Osteoblast (primary cell): ENCODE data around the gene F8. TPM values are rescaled to one million over a fixed set of nuclear protein-coding genes. Genes with fewer than 3 reads are reported as not detected.

Experiments used
- DNase-seq: peaks from one replicate; pipeline ENCODE4 v3.0.0; 2011; ENCODE audit warnings: low spot score, mixed read lengths; ENCODE audit not compliant: insufficient read length; ENCODE audit errors: missing footprints
- H2AFZ ChIP-seq: 2 replicates; pipeline ENCODE4 v1.6.0; 2011; ENCODE audit warnings: mild to moderate bottlenecking, low read length
- H3K27ac ChIP-seq: 2 replicates; pipeline ENCODE4 v1.5.1; 2011; ENCODE audit warnings: mild to moderate bottlenecking, low read depth, low read length, moderate library complexity
- H3K27me3 ChIP-seq: 2 replicates; pipeline ENCODE4 v1.6.0; 2012; ENCODE audit warnings: mild to moderate bottlenecking, control low read depth, inconsistent platforms, low read length, moderate library complexity; ENCODE audit not compliant: insufficient read depth
- H3K36me3 ChIP-seq: 2 replicates; pipeline ENCODE4 v1.5.1; 2011; ENCODE audit warnings: mild to moderate bottlenecking, low read length, control low read depth, moderate library complexity; ENCODE audit not compliant: insufficient read depth
- H3K4me1 ChIP-seq: 2 replicates; pipeline ENCODE4 v1.5.1; 2011; ENCODE audit warnings: mild to moderate bottlenecking, low read length, control low read depth, moderate library complexity; ENCODE audit not compliant: insufficient read depth
- H3K4me2 ChIP-seq: 2 replicates; pipeline ENCODE4 v1.6.0; 2011; ENCODE audit warnings: mild to moderate bottlenecking, low read length; ENCODE audit not compliant: insufficient read depth
- H3K4me3 ChIP-seq: fragments of 200-600 bp; sonication (generic); 3 replicates; pipeline ENCODE4 v1.5.1; 2012; ENCODE audit warnings: mild to moderate bottlenecking, low read length, inconsistent platforms; ENCODE audit not compliant: insufficient read depth
- H3K79me2 ChIP-seq: 2 replicates; pipeline ENCODE4 v1.6.0; 2012; ENCODE audit warnings: mild to moderate bottlenecking, low read length, control low read depth, inconsistent platforms; ENCODE audit not compliant: insufficient read depth
- H3K9me3 ChIP-seq: 2 replicates; pipeline ENCODE4 v1.5.1; 2011; ENCODE audit warnings: low read depth, low read length, control low read depth
- H4K20me1 ChIP-seq: 2 replicates; pipeline ENCODE4 v1.6.0; 2012; ENCODE audit warnings: mild to moderate bottlenecking, low read length, control low read depth; ENCODE audit not compliant: insufficient read depth
- total RNA-seq: library from RNA; depleted of rRNA; stranded (reverse); fragments of >200 nt; gene quantifications from 2 replicates; pipeline ENCODE4 v1.2.3, GENCODE V29; 2012
- TF ChIP-seq, protein P1 (sequence below): IDR thresholded peaks from 2 replicates; pipeline ENCODE4 v1.5.1; 2011; ENCODE audit warnings: mild to moderate bottlenecking, low read depth, low read length, moderate library complexity; ENCODE audit errors: extremely low read depth

F8 gene
- total RNA-seq, 1 donor = 10.9 TPM

DNA sequence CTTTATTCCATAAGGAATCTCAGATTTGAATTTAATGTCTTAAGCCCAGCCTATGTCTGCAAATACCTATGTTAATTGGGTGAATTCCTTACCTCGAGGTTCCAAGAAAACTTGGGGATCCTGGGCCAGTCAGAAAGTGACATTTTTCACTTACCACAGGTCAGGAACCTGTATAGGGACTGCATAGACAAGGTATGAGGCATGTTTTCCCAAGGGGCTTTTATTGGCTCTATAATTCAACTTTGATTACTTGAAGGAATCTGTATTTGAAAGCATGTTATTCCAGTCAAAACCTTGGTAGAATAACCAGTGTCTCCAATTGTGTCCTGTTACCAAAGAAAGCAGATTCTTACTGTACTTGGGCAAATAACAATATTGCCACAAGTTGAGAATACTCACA, 208.7 kb downstream of the F8 start:
- Histone ChIP-seq H3K27me3 (no peaks in the 10 kb centered on the region), H3K9me3 (no peaks in the 10 kb centered on the region), H3K4me2 (no peak overlapping the region), H2AFZ (no peak overlapping the region), H3K79me2 (no peaks in the 10 kb centered on the region), H3K4me3 (no peak overlapping the region), H4K20me1 (no peaks in the 10 kb centered on the region), H3K36me3 (no peaks in the 10 kb centered on the region), H3K27ac (no peak overlapping the region), H3K4me1 (no peaks in the 10 kb centered on the region)
- TF ChIP-seq, protein P1, sequence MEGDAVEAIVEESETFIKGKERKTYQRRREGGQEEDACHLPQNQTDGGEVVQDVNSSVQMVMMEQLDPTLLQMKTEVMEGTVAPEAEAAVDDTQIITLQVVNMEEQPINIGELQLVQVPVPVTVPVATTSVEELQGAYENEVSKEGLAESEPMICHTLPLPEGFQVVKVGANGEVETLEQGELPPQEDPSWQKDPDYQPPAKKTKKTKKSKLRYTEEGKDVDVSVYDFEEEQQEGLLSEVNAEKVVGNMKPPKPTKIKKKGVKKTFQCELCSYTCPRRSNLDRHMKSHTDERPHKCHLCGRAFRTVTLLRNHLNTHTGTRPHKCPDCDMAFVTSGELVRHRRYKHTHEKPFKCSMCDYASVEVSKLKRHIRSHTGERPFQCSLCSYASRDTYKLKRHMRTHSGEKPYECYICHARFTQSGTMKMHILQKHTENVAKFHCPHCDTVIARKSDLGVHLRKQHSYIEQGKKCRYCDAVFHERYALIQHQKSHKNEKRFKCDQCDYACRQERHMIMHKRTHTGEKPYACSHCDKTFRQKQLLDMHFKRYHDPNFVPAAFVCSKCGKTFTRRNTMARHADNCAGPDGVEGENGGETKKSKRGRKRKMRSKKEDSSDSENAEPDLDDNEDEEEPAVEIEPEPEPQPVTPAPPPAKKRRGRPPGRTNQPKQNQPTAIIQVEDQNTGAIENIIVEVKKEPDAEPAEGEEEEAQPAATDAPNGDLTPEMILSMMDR = no peak
- DNase-seq = no peak

GRCh38 chrX:154812341-154813101, 210.0 kb downstream of the F8 start:
- no peak for DNase-seq
- H3K4me3 ChIP-seq = no peak overlapping the region
- no peak overlapping the region for H3K4me2 ChIP-seq
- TF ChIP-seq, protein P1 = no peak
- H3K36me3 ChIP-seq = no peaks in the 10 kb centered on the region
- H4K20me1 ChIP-seq = no peaks in the 10 kb centered on the region
- no peaks in the 10 kb centered on the region for H3K79me2 ChIP-seq
- no peak overlapping the region for H3K27ac ChIP-seq
- H2AFZ ChIP-seq = no peak overlapping the region
- H3K27me3 ChIP-seq = no peaks in the 10 kb centered on the region
- H3K9me3 ChIP-seq = no peaks in the 10 kb centered on the region
- H3K4me1 ChIP-seq = no peaks in the 10 kb centered on the region

DNA sequence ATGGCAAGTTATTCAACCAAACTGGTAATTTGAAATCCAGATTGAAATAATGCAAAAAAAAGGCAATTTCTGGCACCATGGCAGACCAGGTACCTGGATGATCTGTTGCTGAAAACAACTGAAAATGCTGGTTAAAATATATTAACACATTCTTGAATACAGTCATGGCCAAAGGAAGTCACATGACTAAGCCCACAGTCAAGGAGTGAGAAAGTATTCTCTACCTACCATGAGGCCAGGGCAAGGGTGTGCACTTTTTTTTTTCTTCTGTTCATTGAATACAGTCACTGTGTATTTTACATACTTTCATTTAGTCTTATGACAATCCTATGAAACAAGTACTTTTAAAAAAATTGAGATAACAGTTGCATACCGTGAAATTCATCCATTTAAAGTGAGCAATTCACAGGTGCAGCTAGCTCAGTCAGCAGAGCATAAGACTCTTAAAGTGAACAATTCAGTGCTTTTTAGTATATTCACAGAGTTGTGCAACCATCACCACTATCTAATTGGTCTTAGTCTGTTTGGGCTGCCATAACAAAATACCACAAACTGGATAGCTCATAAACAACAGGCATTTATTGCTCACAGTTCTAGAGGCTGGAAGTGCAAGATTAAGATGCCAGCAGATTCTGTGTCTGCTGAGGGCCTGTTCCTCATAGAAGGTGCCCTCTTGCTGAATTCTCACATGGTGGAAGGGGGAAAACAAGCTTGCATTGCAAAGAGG, 212.4 kb downstream of the F8 start:
- Histone ChIP-seq H4K20me1 (no peaks in the 10 kb centered on the region), H3K27me3 (no peaks in the 10 kb centered on the region), H3K79me2 (no peaks in the 10 kb centered on the region), H3K9me3 (no peaks in the 10 kb centered on the region), H3K36me3 (no peaks in the 10 kb centered on the region), H3K27ac (no peak overlapping the region), H3K4me2 (no peak overlapping the region), H3K4me3 (no peak overlapping the region), H3K4me1 (no peaks in the 10 kb centered on the region), H2AFZ (no peak overlapping the region)
- DNase-seq = no peak
- TF ChIP-seq, protein P1 = no peak

GRCh38 chrX:154806837-154807501, 215.6 kb downstream of the F8 start:
- TF ChIP-seq, protein P1 = no peak
- Histone ChIP-seq H4K20me1 (no peaks in the 10 kb centered on the region), H3K27ac (no peak overlapping the region)

More at GRCh38 chrX:154806837-154807501, 215.6 kb downstream of the F8 start:
- Histone ChIP-seq H3K36me3 (no peaks in the 10 kb centered on the region), H3K4me2 (no peak overlapping the region), H3K4me1 (peaks cover 6% of the 10 kb centered on the region), H3K79me2 (peaks cover 6% of the 10 kb centered on the region), H3K4me3 (no peak overlapping the region), H2AFZ (no peak overlapping the region), H3K27me3 (no peaks in the 10 kb centered on the region), H3K9me3 (no peaks in the 10 kb centered on the region)
- peak; percentile 32 for DNase-seq
